Measurements from ENCODE around the gene ATP2A2.
A peak's percentile ranks its signal among the peaks of the same experiment; 100 is the strongest.

The ATP2A2 gene

GRCh38 chr12:110307372-110307771 is 26.3 kb downstream of the ATP2A2 start:
- no peak overlapping the region for H3K4me3 ChIP-seq (ENCODE audit: low read depth, low read length)
- no peak for DNase-seq (ENCODE audit: low read depth)
- in situ Hi-C loops (cut with HindIII; ENCODE audit: low sequenced_read_pairs) = no loop called here
- TF ChIP-seq CTCF (IDR thresholded peaks at IDR 0.05; ENCODE audit: low read depth, low read length, missing control alignments) = no peak

- no peak overlapping the region for H3K4me3 ChIP-seq (ENCODE audit: low read depth, low read length)
- TF ChIP-seq CTCF (IDR thresholded peaks at IDR 0.05; ENCODE audit: low read depth, low read length, missing control alignments) = no peak
- in situ Hi-C loops (cut with HindIII; ENCODE audit: low sequenced_read_pairs) = no loop called here
- no peak for DNase-seq (ENCODE audit: low read depth)
These were observed 29.7 kb downstream of the ATP2A2 start for GRCh38 chr12:110310763-110311162.

- in situ Hi-C loops (cut with HindIII; ENCODE audit: low sequenced_read_pairs) = no loop called here
- H3K4me3 ChIP-seq (ENCODE audit: low read depth, low read length) = no peak overlapping the region
- no peak for DNase-seq (ENCODE audit: low read depth)
- TF ChIP-seq CTCF (IDR thresholded peaks at IDR 0.05; ENCODE audit: low read depth, low read length, missing control alignments) = no peak
These were observed 30.9 kb downstream of the ATP2A2 start for GRCh38 chr12:110311903-110312302.

GRCh38 chr12:110312581-110313360 is 31.7 kb downstream of the ATP2A2 start:
- in situ Hi-C loops (cut with HindIII; ENCODE audit: low sequenced_read_pairs) = no loop called here
- TF ChIP-seq CTCF (IDR thresholded peaks at IDR 0.05; ENCODE audit: low read depth, low read length, missing control alignments) = no peak
- no peak overlapping the region for H3K4me3 ChIP-seq (ENCODE audit: low read depth, low read length)
- DNase-seq (ENCODE audit: low read depth) = no peak

GRCh38 chr12:110314308-110314707 is 33.3 kb downstream of the ATP2A2 start:
- in situ Hi-C loops (cut with HindIII; ENCODE audit: low sequenced_read_pairs) = no loop called here
- no peak for DNase-seq (ENCODE audit: low read depth)
- no peak overlapping the region for H3K4me3 ChIP-seq (ENCODE audit: low read depth, low read length)
- TF ChIP-seq CTCF (IDR thresholded peaks at IDR 0.05; ENCODE audit: low read depth, low read length, missing control alignments) = no peak

GRCh38 chr12:110316861-110317260 is 35.8 kb downstream of the ATP2A2 start:
- H3K4me3 ChIP-seq (ENCODE audit: low read depth, low read length) = no peak overlapping the region
- no peak for TF ChIP-seq CTCF (IDR thresholded peaks at IDR 0.05; ENCODE audit: low read depth, low read length, missing control alignments)
- DNase-seq (ENCODE audit: low read depth) = peak; percentile 36
- in situ Hi-C loops (cut with HindIII; ENCODE audit: low sequenced_read_pairs) = no loop called here

Data from astrocyte of the cerebellum (primary cell).